Natural killer cell (primary cell): ENCODE data around the gene METTL21A. TPM values are rescaled to one million over a fixed set of nuclear protein-coding genes. Genes with fewer than 3 reads are reported as not detected.
A peak's percentile ranks its signal among the peaks of the same experiment; 100 is the strongest.

Source experiments
- ATAC-seq, 3 donors: fragments of 150-1000 bp in 2 of 3; fragments of 200-7000 bp in 1 of 3; cut with Tn5 transposase; 1 replicate in 1 of 3; 2 replicates in 2 of 3; pipeline ENCODE4 v1.10.0; 2021; ENCODE audit warnings: mild to moderate bottlenecking in 2 of 3, moderate library complexity in 2 of 3
- DNase-seq, 2 donors: peaks; one replicate each; pipeline versions ENCODE4 v3.0.0 to v3.0.0-alpha.2; 2013 to 2021; ENCODE audit warnings: mixed read lengths in 1 of 2
- H3K27ac ChIP-seq: one replicate; pipeline ENCODE4 v1.5.1; 2013; ENCODE audit warnings: mild to moderate bottlenecking, low read length
- H3K27me3 ChIP-seq: one replicate; pipeline ENCODE4 v1.6.1; 2013; ENCODE audit warnings: low read length; ENCODE audit not compliant: control insufficient read depth, insufficient read depth
- H3K36me3 ChIP-seq: one replicate; pipeline ENCODE4 v1.6.1; 2013; ENCODE audit warnings: low read length; ENCODE audit not compliant: control insufficient read depth, insufficient read depth
- H3K4me1 ChIP-seq: one replicate; pipeline ENCODE4 v1.6.1; 2013; ENCODE audit warnings: low read length; ENCODE audit not compliant: control insufficient read depth, insufficient read depth
- H3K4me3 ChIP-seq: one replicate; pipeline ENCODE4 v1.5.1; 2013; ENCODE audit warnings: low read length
- H3K9me3 ChIP-seq: one replicate; pipeline ENCODE4 v1.6.1; 2013; ENCODE audit warnings: low read length; ENCODE audit not compliant: control insufficient read depth, insufficient read depth
- H3K27ac Mint-ChIP-seq, 2 donors: one replicate each; pipeline ENCODE4 v1.8.0; 2022; ENCODE audit warnings: mild to moderate bottlenecking in 2 of 2, mixed read lengths in 2 of 2, moderate library complexity in 1 of 2
- H3K27me3 Mint-ChIP-seq, 2 donors: one replicate each; pipeline ENCODE4 v1.8.0; 2022; ENCODE audit warnings: low read depth in 2 of 2, mixed read lengths in 2 of 2
- H3K36me3 Mint-ChIP-seq: one replicate; pipeline ENCODE4 v1.8.0; 2022; ENCODE audit warnings: mixed read lengths
- H3K4me1 Mint-ChIP-seq, 2 donors: one replicate each; pipeline ENCODE4 v1.8.0; 2022; ENCODE audit warnings: mixed read lengths in 2 of 2
- H3K4me3 Mint-ChIP-seq: one replicate; pipeline ENCODE4 v1.8.0; 2022; ENCODE audit warnings: mild to moderate bottlenecking, moderate library complexity, mixed read lengths
- H3K9me3 Mint-ChIP-seq, 2 donors: one replicate each; pipeline ENCODE4 v1.8.0; 2022; ENCODE audit warnings: mixed read lengths in 2 of 2
- CTCF ChIP-seq: fragments of 200-600 bp; IDR thresholded peaks from one replicate; pipeline ENCODE4 v1.8.0; 2022; ENCODE audit warnings: antibody characterized with exemption
- WGBS: methylation state at CpG from one replicate; pipeline ENCODE4 v1.1.7; 2013; ENCODE audit warnings: missing lambda C conversion rate; ENCODE audit not compliant: insufficient coverage; 5-methylcytosine and 5-hydroxymethylcytosine counted together
- intact Hi-C: fragments of 100-400 bp; cut with micrococcal nuclease; formaldehyde crosslinking; loops from one replicate; pipeline ENCODE4 v1.14.2; 2022
- total RNA-seq, 4 donors: library from RNA; stranded (reverse); fragments of 120-200 nt in 1 of 4; gene quantifications; one replicate each; pipeline versions ENCODE4 v1.2.3 to v1.2.4, GENCODE V29; 2013 to 2022

The METTL21A gene
- total RNA-seq, 3 donors from 2014 or later (not counting 1 experiment from before 2014, with no cell fraction given): 10.1 to 11.5 (median 11.0) TPM

DNA sequence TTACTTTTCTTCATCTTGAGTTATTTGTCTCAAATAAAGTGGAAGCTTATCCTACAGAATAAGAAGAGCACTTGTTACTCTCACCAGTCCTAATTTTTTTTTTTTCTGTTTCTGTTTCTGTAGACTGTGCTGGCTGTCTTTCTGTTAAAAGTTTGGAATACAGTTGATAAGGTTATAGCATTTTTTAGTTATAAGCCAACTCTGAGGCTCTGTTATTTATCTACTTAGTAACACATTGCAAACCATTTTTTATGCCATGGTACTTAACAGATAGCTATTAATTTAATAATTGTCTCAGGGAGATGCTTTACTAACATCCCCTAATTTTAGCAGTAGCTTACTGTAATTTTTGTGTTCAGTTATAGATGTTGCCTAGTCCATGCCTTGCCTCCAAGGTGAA is 57.5 kb downstream of the METTL21A start:
- peak overlapping the region in 1 of 2 donors; percentile 51 for H3K27ac Mint-ChIP-seq
- no peaks in the 10 kb centered on the region for H3K4me1 ChIP-seq
- no peaks in the 10 kb centered on the region for H3K9me3 Mint-ChIP-seq
- peaks cover 0 to 14% of the 10 kb centered on the region in 2 donors for H3K4me1 Mint-ChIP-seq
- intact Hi-C loops: no loop called here
- DNase-seq (no peak), ATAC-seq (no peak)
- H3K9me3 ChIP-seq: no peaks in the 10 kb centered on the region
- TF ChIP-seq CTCF: no peak
- no peaks in the 10 kb centered on the region for H3K27me3 Mint-ChIP-seq
- no peak overlapping the region for H3K4me3 Mint-ChIP-seq
- no peak overlapping the region for H3K4me3 ChIP-seq
- H3K27ac ChIP-seq: no peak overlapping the region
- H3K36me3 ChIP-seq: peaks cover 60% of the 10 kb centered on the region
- H3K27me3 ChIP-seq: no peaks in the 10 kb centered on the region
- H3K36me3 Mint-ChIP-seq: no peaks in the 10 kb centered on the region

- Mint-ChIP-seq H3K9me3 (no peaks in the 10 kb centered on the region), H3K36me3 (peaks cover 9% of the 10 kb centered on the region), H3K27ac (peak overlapping the region; percentile 51 to 66), H3K27me3 (no peaks in the 10 kb centered on the region), H3K4me1 (peaks cover 0 to 15% of the 10 kb centered on the region in 2 donors), H3K4me3 (no peak overlapping the region)
- WGBS: 96% methylated on average over 7 of the region's 7 CpGs
- no peak for TF ChIP-seq CTCF
- Histone ChIP-seq H3K9me3 (no peaks in the 10 kb centered on the region), H3K4me3 (no peak overlapping the region), H3K36me3 (peaks cover 59% of the 10 kb centered on the region), H3K4me1 (no peaks in the 10 kb centered on the region), H3K27ac (no peak overlapping the region), H3K27me3 (no peaks in the 10 kb centered on the region)
- no peak for ATAC-seq
- intact Hi-C loops: no loop called here
- DNase-seq: no peak
Observed at GRCh38 chr2:207565736-207566500, 59.3 kb downstream of the METTL21A start.

Other genes with a start within 250 kb of the METTL21A start
- gene CREB1, start 95.4 kb downstream of the METTL21A start, total RNA-seq: 100 to 1,000 TPM in 2 of 3 donors, 10 to 100 TPM in 1; 88.1 to 107 (median 106) TPM
- 10 to 100 TPM in 2 of 3 donors, 1 to 10 TPM in 1; 7.9 to 11.7 (median 10.2) TPM for gene CCNYL1, start 86.2 kb upstream of the METTL21A start, total RNA-seq
- 1 to 10 TPM in 1 of 3 donors, under 1 TPM in 2; 0.38 to 1.0 (median 0.42) TPM for gene FZD5, start 144.5 kb upstream of the METTL21A start, total RNA-seq